ENCODE measurements around the gene CIDEA. TPM values are rescaled to one million over a fixed set of nuclear protein-coding genes. Genes with fewer than 3 reads are reported as not detected.

CIDEA gene
- total RNA-seq, 4 donors from 2014 or later = not detected

DNA sequence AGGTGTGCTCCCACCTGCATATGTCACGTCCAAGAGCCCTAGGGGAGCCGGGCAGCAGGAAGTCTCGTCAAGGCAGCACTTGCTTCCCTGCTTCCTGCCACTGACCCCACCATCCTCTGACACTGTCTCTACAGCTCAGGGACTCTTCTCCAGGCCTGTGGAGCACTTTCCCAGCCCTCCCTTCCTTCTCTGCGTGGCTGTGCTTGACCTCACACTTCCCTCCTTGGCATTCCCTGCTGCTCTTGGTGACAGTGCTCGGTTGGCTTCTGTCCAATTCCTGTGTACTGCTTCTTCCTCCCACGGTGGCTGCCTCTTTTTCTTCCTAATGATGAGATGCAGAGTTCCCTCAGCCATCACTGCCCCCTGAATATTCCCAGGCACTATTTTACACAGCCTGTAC is 2.8 kb downstream of the CIDEA start:
- no peaks in the 10 kb centered on the region for H3K36me3 ChIP-seq
- H3K27ac ChIP-seq = no peak overlapping the region
- H3K27me3 ChIP-seq = peaks cover 0 to 7% of the 10 kb centered on the region in 2 donors
- no peak overlapping the region for H3K4me3 ChIP-seq
- no peak for TF ChIP-seq CTCF (IDR thresholded peaks at IDR 0.05)
- TF ChIP-seq POLR2A (IDR thresholded peaks at IDR 0.05) = no peak
- DNase-seq = no peak
- H3K4me1 ChIP-seq = peaks cover 0 to 15% of the 10 kb centered on the region in 2 donors
- intact Hi-C loops (cut with DNase I; ENCODE audit: low total_unique reads) = no loop called here
- no peaks in the 10 kb centered on the region for H3K9me3 ChIP-seq

DNA sequence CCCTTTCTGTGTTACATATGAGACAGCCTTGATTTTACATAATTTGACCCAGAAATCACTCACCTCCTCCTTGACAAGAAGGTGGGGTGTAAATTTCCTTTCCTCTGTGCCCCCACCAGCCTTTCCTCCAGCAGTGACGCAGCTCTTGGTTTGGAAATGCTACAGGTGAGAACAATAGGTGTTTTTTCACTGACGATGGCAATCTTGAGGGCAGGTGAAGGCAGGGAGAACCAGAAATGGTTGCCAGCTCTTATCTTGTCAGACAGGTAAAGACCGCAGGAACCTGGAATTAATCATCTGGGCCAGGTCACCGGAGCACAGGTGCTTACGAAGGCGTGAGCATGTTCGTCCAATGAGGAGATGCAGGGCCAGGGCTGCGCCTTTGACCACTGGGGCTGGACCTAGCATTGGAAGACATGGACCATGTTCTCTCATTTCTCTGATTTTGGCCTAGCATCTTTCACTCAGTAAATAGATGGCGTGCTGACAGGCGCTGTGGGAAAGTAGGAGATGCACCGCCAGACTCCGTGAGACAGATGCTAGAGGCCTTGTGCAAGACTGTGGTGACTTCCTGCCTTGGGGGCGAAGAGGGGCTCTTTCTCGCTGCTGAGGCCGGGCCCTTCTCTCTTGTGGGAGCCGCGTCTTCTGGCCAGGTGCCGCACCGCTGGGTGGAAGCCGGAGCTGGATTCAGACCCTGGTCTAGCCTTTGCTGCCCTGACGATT is 4.0 kb downstream of the CIDEA start:
- Histone ChIP-seq H3K36me3 (no peaks in the 10 kb centered on the region), H3K27me3 (peaks cover 0 to 7% of the 10 kb centered on the region in 2 donors), H3K4me3 (no peak overlapping the region), H3K27ac (no peak overlapping the region), H3K4me1 (peaks cover 0 to 15% of the 10 kb centered on the region in 2 donors), H3K9me3 (no peaks in the 10 kb centered on the region)
- no peak for DNase-seq
- intact Hi-C loops (cut with DNase I; ENCODE audit: low total_unique reads) = no loop called here
- TF ChIP-seq POLR2A (IDR thresholded peaks at IDR 0.05) (no peak), CTCF (IDR thresholded peaks at IDR 0.05) (no peak)

DNA sequence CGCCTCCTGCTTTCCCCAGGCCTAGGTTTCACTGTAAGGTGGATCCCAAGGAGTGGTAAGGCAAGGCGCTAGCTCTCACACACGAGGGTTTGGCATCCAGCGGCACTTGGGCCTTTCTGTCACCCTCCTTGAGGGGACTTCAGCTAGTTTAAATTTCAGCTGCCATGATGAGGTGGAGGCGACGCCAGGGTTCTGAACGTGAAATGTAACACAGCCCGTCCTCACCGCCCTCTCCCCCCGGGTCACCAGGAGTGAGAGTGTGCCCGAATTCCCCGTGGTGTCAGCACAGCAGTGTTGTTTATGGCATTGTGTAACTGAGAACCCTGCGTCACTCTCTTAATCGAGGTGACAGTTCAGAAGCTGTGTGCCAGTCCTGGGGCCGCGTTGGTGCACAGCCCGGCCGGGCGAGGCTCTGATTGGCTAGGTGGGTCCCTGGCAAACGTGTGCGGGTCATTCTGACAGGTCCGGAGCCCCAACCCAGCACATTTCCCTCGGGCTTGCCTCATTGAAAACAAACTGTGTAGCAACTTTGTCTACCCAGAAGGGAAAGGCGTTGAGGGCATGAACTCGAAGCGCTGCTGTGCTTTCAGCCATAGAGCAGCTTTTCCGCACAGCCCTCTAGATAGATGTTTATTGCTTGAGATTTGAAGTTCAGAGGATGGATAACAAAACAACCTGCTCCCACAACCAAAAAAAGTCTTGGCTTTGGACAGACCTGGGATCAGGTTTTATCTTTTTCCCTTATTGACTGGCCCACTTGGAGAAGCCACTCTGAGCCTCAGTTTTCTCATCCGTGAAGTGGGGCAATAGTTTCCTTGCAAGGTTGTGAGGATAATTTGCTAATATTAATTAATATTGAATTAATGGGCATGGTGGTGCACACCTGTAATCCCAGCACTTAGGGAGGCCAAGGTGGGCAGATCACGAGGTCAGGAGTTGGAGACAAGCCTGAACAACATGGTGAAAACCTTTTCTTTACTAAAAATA is 4.9 kb downstream of the CIDEA start:
- peaks cover 0 to 7% of the 10 kb centered on the region in 2 donors for H3K27me3 ChIP-seq
- no peaks in the 10 kb centered on the region for H3K36me3 ChIP-seq
- no peaks in the 10 kb centered on the region for H3K9me3 ChIP-seq
- no peak for TF ChIP-seq POLR2A (IDR thresholded peaks at IDR 0.05)
- TF ChIP-seq CTCF (IDR thresholded peaks at IDR 0.05) = no peak
- H3K27ac ChIP-seq = no peak overlapping the region
- peaks cover 0 to 7% of the 10 kb centered on the region in 2 donors for H3K4me1 ChIP-seq
- H3K4me3 ChIP-seq = no peak overlapping the region
- intact Hi-C loops (cut with DNase I; ENCODE audit: low total_unique reads) = no loop called here
- DNase-seq = no peak

GRCh38 chr18:12262748-12263147 is 8.6 kb downstream of the CIDEA start:
- DNase-seq = no peak
- no peaks in the 10 kb centered on the region for H3K4me1 ChIP-seq
- H3K27me3 ChIP-seq = no peaks in the 10 kb centered on the region
- H3K27ac ChIP-seq = no peak overlapping the region
- no peak overlapping the region for H3K4me3 ChIP-seq
- H3K36me3 ChIP-seq = no peaks in the 10 kb centered on the region
- TF ChIP-seq POLR2A (IDR thresholded peaks at IDR 0.05) (no peak), CTCF (IDR thresholded peaks at IDR 0.05) (no peak)
- intact Hi-C loops (cut with DNase I; ENCODE audit: low total_unique reads) = no loop called here
- H3K9me3 ChIP-seq = no peaks in the 10 kb centered on the region

- H3K9me3 ChIP-seq = no peaks in the 10 kb centered on the region
- TF ChIP-seq CTCF (IDR thresholded peaks at IDR 0.05) (no peak), POLR2A (IDR thresholded peaks at IDR 0.05) (no peak)
- H3K36me3 ChIP-seq = no peaks in the 10 kb centered on the region
- DNase-seq = no peak
- no peaks in the 10 kb centered on the region for H3K27me3 ChIP-seq
- no peaks in the 10 kb centered on the region for H3K4me1 ChIP-seq
- H3K27ac ChIP-seq = no peak overlapping the region
- intact Hi-C loops (cut with DNase I; ENCODE audit: low total_unique reads) = no loop called here
- no peak overlapping the region for H3K4me3 ChIP-seq
Measured at GRCh38 chr18:12264864-12265263, 10.7 kb downstream of the CIDEA start.

Measured in uterus (tissue), 4 donors.